ENCODE results near the gene ZNF454.

Gene ZNF454

DNA sequence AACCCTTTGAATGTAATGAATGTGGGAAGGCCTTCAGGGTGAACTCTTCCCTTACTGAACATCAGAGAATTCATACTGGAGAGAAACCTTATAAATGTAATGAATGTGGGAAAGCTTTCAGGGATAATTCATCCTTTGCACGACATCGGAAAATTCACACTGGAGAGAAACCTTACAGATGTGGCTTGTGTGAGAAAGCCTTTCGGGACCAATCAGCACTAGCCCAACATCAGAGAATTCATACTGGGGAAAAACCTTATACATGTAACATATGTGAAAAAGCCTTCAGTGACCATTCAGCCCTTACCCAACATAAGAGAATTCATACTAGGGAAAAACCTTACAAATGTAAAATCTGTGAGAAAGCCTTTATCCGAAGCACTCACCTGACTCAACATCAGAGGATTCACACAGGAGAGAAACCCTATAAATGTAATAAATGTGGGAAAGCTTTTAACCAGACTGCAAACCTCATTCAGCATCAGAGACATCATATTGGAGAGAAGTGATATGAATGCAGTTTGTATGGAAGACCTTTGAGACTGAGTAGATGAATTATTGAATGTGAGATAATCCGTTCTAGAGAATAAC, 24.6 kb downstream of the ZNF454 start:
- DNase-seq (ENCODE audit: low read depth), result no peak
- TF ChIP-seq, protein P1, sequence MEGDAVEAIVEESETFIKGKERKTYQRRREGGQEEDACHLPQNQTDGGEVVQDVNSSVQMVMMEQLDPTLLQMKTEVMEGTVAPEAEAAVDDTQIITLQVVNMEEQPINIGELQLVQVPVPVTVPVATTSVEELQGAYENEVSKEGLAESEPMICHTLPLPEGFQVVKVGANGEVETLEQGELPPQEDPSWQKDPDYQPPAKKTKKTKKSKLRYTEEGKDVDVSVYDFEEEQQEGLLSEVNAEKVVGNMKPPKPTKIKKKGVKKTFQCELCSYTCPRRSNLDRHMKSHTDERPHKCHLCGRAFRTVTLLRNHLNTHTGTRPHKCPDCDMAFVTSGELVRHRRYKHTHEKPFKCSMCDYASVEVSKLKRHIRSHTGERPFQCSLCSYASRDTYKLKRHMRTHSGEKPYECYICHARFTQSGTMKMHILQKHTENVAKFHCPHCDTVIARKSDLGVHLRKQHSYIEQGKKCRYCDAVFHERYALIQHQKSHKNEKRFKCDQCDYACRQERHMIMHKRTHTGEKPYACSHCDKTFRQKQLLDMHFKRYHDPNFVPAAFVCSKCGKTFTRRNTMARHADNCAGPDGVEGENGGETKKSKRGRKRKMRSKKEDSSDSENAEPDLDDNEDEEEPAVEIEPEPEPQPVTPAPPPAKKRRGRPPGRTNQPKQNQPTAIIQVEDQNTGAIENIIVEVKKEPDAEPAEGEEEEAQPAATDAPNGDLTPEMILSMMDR (conservative IDR thresholded peaks at IDR 0.05; ENCODE audit: low read depth, low read length), result no peak
- H3K4me3 ChIP-seq (ENCODE audit: low read depth, low read length), result no peak overlapping the region

DNA sequence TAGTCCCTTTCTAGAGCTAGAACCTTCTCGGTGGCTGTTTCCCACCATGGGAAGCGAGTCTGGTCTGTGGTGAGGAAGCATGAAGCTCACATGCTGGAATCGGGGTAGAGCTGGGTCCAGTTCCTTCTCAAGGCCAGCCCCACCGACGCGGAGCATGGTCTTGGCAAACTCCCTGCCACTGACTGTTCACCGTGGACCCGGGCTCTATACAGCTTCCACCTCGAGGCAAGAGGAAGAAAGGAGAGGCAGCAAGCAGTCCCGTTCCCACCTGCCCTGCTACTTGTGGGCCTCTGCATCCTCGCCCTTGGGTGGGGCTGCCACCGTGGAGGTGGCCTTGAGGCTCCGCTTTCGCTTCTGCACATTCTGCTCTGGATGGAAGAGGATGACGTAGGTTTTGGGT, 40.4 kb downstream of the ZNF454 start:
- TF ChIP-seq, protein P1 (conservative IDR thresholded peaks at IDR 0.05; ENCODE audit: low read depth, low read length), result no peak
- H3K4me3 ChIP-seq (ENCODE audit: low read depth, low read length), result no peak overlapping the region
- DNase-seq (ENCODE audit: low read depth), result no peak

DNA sequence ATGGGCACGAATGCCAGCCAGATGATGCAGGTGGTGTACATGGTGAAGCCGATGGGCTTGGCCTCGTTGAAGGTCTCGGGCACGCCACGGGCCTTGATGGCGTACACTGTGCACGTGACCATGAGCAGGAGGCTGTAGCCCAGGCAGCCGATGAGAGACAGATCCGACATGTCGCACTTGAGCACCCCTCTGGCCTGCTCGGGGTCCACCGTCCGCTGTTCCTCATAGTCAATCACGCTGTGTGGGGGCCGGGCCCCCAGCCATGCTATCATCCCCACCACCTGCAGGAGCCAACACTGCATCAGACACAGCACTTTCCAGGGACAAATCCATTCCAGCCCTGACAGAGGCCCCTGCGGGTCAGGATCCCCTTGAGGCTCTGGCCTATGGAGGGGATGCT, 41.9 kb downstream of the ZNF454 start:
- TF ChIP-seq, protein P1 (conservative IDR thresholded peaks at IDR 0.05; ENCODE audit: low read depth, low read length), result no peak
- H3K4me3 ChIP-seq (ENCODE audit: low read depth, low read length), result no peak overlapping the region
- no peak for DNase-seq (ENCODE audit: low read depth)

DNA sequence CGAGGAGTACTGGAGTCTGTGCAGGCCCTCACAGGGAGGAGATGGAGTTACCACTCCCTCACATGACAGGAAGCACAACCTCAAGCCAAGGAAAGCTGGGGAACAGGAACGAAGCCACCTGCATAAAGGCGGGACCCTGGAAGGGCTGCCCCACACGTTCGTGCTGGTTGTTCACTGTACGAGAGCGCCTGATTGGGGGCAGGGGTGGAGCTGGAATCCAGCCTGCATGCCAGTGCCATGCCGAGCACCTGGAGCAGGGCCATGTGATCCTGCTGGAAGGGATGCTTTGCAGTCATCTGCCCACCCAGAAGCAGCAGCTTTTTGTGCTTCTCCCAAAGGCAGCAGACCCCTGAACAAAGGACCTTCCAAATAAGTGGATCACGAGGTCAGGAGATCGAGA, 42.7 kb downstream of the ZNF454 start:
- no peak overlapping the region for H3K4me3 ChIP-seq (ENCODE audit: low read depth, low read length)
- no peak for DNase-seq (ENCODE audit: low read depth)
- TF ChIP-seq, protein P1 (conservative IDR thresholded peaks at IDR 0.05; ENCODE audit: low read depth, low read length), result no peak

DNA sequence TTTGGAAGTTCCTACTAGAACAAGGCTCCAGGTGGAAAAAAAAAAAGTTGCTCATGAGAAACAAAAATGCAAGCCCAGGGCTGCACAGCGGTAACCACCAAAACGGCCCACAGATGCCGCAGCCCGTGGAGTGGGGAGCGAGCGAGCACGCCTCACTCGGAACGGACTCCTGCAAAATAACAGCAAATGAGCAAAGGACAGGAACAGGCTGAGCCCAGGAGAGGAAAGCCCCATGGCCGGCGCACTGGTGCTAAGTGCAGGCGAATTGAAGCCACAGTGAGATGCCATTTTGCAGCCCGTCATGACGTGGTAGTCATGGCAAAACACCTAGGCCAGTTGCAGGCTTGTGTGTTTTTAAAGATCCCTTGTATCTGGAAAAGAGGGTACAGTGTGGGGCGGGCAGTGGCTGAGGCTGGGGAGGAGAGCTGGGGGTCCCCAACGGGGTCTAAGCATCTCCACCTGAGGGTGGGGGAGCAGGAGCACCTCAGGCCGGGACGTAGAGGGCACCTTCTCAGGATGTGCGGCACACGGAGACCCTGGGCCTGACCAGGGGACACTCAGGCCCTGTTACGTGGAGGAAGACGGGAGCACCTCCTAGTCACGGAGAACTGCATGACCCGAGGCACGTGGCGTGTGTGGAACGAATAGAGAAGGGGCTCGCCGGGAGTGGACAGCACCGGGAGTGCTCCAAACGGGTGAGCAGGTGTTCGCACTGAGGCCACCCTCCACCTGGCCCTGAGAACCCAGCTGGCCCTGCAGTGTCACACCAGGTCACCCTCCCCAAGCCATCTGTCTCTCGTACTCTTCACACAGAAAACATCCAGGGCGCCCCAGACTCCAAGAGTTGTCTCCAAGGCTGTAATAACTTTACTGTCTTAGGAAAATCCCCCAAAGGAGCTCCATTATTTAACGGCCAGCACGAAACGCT, 43.4 kb downstream of the ZNF454 start:
- DNase-seq (ENCODE audit: low read depth), result no peak
- TF ChIP-seq, protein P1 (conservative IDR thresholded peaks at IDR 0.05; ENCODE audit: low read depth, low read length), result no peak
- no peak overlapping the region for H3K4me3 ChIP-seq (ENCODE audit: low read depth, low read length)

DNA sequence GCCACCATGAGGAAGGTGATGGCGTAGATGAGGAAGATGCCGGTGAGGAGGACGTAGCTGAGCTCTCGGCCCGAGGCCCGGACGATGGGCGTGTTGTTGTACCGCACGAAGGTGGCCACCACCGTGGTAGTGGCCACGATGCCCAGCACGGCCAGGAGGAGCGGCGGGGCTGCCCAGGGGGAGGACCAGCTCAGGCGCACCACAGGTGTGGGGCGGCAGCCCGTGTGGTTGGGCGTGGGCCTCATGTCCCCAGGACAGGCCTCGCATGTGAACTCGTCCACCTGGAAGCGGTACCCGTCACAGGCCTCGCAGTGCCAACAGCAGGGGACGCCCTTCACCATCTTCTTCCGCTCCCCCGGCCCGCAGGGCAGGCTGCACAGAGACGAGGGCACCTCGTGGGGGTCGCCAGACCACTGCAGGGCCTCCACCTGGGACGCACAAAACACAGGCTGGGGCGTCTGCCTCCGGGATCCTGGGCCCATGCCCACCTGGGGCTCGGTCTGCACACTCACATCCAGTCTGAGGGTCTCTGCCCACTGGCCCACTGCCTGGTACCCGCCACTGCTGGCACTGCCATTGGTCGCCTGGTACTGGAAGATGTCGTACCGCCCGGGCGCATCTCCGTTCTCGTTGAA, 45.4 kb downstream of the ZNF454 start:
- DNase-seq (ENCODE audit: low read depth), result no peak
- TF ChIP-seq, protein P1 (conservative IDR thresholded peaks at IDR 0.05; ENCODE audit: low read depth, low read length), result no peak
- no peak overlapping the region for H3K4me3 ChIP-seq (ENCODE audit: low read depth, low read length)

Measured in choroid plexus epithelial cell (primary cell).